ENCODE results near the gene SIRT1.

The SIRT1 gene

GRCh38 chr10:67926951-67927350 lies 42.5 kb downstream of the SIRT1 start:
- Histone ChIP-seq H3K79me2 (no peaks in the 10 kb centered on the region), H3K4me1 (no peaks in the 10 kb centered on the region), H3K36me3 (ENCODE audit: control insufficient read depth, insufficient read depth, low read length) (no peaks in the 10 kb centered on the region), H2AFZ (no peak overlapping the region), H3K9me3 (ENCODE audit: control insufficient read depth, low read length) (no peaks in the 10 kb centered on the region), H3K9ac (no peak overlapping the region), H3K4me3 (ENCODE audit: low read depth, low read length) (no peak overlapping the region), H3K27ac (no peak overlapping the region), H3K27me3 (ENCODE audit: control insufficient read depth, insufficient read depth, low read length) (no peaks in the 10 kb centered on the region), H3K4me2 (ENCODE audit: low read length) (no peak overlapping the region)
- no peak for TF ChIP-seq CTCF (IDR thresholded peaks at IDR 0.05)

GRCh38 chr10:67933199-67933598 lies 48.7 kb downstream of the SIRT1 start:
- H3K79me2 ChIP-seq: no peaks in the 10 kb centered on the region
- no peak overlapping the region for H3K4me3 ChIP-seq (ENCODE audit: low read depth, low read length)
- H3K4me2 ChIP-seq (ENCODE audit: low read length): no peak overlapping the region
- no peaks in the 10 kb centered on the region for H3K36me3 ChIP-seq (ENCODE audit: control insufficient read depth, insufficient read depth, low read length)
- no peaks in the 10 kb centered on the region for H3K27me3 ChIP-seq (ENCODE audit: control insufficient read depth, insufficient read depth, low read length)
- no peak overlapping the region for H2AFZ ChIP-seq
- H3K9ac ChIP-seq: no peak overlapping the region
- H3K4me1 ChIP-seq: no peaks in the 10 kb centered on the region
- TF ChIP-seq CTCF (IDR thresholded peaks at IDR 0.05): no peak
- H3K9me3 ChIP-seq (ENCODE audit: control insufficient read depth, low read length): no peaks in the 10 kb centered on the region
- H3K27ac ChIP-seq: no peak overlapping the region

- H3K4me3 ChIP-seq (ENCODE audit: low read depth, low read length): no peak overlapping the region
- H3K4me1 ChIP-seq: no peaks in the 10 kb centered on the region
- no peak overlapping the region for H2AFZ ChIP-seq
- no peaks in the 10 kb centered on the region for H3K27me3 ChIP-seq (ENCODE audit: control insufficient read depth, insufficient read depth, low read length)
- H3K4me2 ChIP-seq (ENCODE audit: low read length): no peak overlapping the region
- H3K36me3 ChIP-seq (ENCODE audit: control insufficient read depth, insufficient read depth, low read length): no peaks in the 10 kb centered on the region
- no peak overlapping the region for H3K27ac ChIP-seq
- TF ChIP-seq CTCF (IDR thresholded peaks at IDR 0.05): no peak
- H3K79me2 ChIP-seq: no peaks in the 10 kb centered on the region
- H3K9ac ChIP-seq: no peak overlapping the region
- H3K9me3 ChIP-seq (ENCODE audit: control insufficient read depth, low read length): no peaks in the 10 kb centered on the region
Observed at GRCh38 chr10:67934336-67934735, 49.9 kb downstream of the SIRT1 start.

- Histone ChIP-seq H3K36me3 (ENCODE audit: control insufficient read depth, insufficient read depth, low read length) (no peaks in the 10 kb centered on the region), H3K9me3 (ENCODE audit: control insufficient read depth, low read length) (no peaks in the 10 kb centered on the region), H3K27me3 (ENCODE audit: control insufficient read depth, insufficient read depth, low read length) (no peaks in the 10 kb centered on the region), H3K9ac (no peak overlapping the region), H3K27ac (no peak overlapping the region), H3K4me2 (ENCODE audit: low read length) (no peak overlapping the region), H3K79me2 (no peaks in the 10 kb centered on the region), H2AFZ (no peak overlapping the region), H3K4me1 (no peaks in the 10 kb centered on the region), H3K4me3 (ENCODE audit: low read depth, low read length) (no peak overlapping the region)
- no peak for TF ChIP-seq CTCF (IDR thresholded peaks at IDR 0.05)
Observed at GRCh38 chr10:67935223-67935622, 50.8 kb downstream of the SIRT1 start.

GRCh38 chr10:67936416-67936815 lies 52.0 kb downstream of the SIRT1 start:
- Histone ChIP-seq H2AFZ (no peak overlapping the region), H3K27ac (no peak overlapping the region), H3K9ac (no peak overlapping the region), H3K36me3 (ENCODE audit: control insufficient read depth, insufficient read depth, low read length) (no peaks in the 10 kb centered on the region), H3K9me3 (ENCODE audit: control insufficient read depth, low read length) (no peaks in the 10 kb centered on the region), H3K4me2 (ENCODE audit: low read length) (no peak overlapping the region), H3K4me3 (ENCODE audit: low read depth, low read length) (no peak overlapping the region), H3K79me2 (no peaks in the 10 kb centered on the region), H3K27me3 (ENCODE audit: control insufficient read depth, insufficient read depth, low read length) (no peaks in the 10 kb centered on the region), H3K4me1 (no peaks in the 10 kb centered on the region)
- no peak for TF ChIP-seq CTCF (IDR thresholded peaks at IDR 0.05)
